ENCODE data around the gene DOCK8. TPM values are rescaled to one million over a fixed set of nuclear protein-coding genes. Genes with fewer than 3 reads are reported as not detected.

The DOCK8 gene
- total RNA-seq, 1 experiment from 2014 or later, result 1.4 TPM

DNA sequence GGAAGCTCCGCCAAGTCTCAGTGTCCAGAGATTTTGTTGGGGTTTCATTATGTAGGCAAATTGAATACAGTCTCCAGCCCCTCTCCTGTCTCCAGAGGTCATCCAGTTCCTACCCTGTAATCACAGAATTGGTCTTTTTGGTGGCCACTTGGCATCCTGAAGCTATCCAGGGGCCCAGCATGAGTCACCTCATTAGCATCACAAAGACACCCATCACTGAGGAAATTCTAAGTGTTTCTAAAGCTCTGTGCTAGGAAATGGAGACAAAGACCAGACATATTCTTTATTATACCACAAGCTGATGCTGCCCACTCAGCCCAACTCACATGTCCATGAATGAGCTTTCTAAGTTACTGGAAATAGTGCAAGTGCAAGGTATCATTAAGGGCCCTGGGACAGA lies 229.9 kb downstream of the DOCK8 start:
- Mint-ChIP-seq H3K9me3 (peaks cover 5 to 6% of the 10 kb centered on the region in 2 experiments; a peak in 3 of 5 replicates), H3K27ac (no peak overlapping the region), H3K4me3 (no peak overlapping the region), H3K36me3 (ENCODE audit: insufficient read depth in 1 of 3, low read depth in 3 of 3) (peaks cover 0 to 13% (median 6%) of the 10 kb centered on the region in 3 experiments; a peak in 3 of 7 replicates), H3K4me1 (peaks cover 6 to 17% of the 10 kb centered on the region in 2 experiments), H3K27me3 (ENCODE audit: low read depth) (no peaks in the 10 kb centered on the region; the same call in 1 of the 2 replicates)
- Histone ChIP-seq H3K9ac (ENCODE audit: extremely low read depth, insufficient read length, low read length) (no peak overlapping the region), H2BK5ac (ENCODE audit: insufficient read length, low read length) (no peak overlapping the region), H2BK20ac (ENCODE audit: low read depth, low read length, poor library complexity, severe bottlenecking) (no peak overlapping the region), H2BK120ac (ENCODE audit: low read depth, low read length, poor library complexity, severe bottlenecking) (no peak overlapping the region), H4K91ac (ENCODE audit: insufficient read length, low read depth, low read length) (no peak overlapping the region), H3K4ac (ENCODE audit: low read depth, low read length) (no peak overlapping the region), H3K79me1 (ENCODE audit: insufficient read depth, low read depth, low read length, poor library complexity, severe bottlenecking) (no peaks in the 10 kb centered on the region), H3K4me1 (ENCODE audit: insufficient read depth, low read length) (no peaks in the 10 kb centered on the region; the same call in 1 of the 2 replicates), H3K9me3 (ENCODE audit: control insufficient read depth, low read depth, low read length) (no peaks in the 10 kb centered on the region), H4K20me1 (ENCODE audit: control insufficient read depth, insufficient read depth, insufficient read length) (no peaks in the 10 kb centered on the region), H2AK5ac (ENCODE audit: insufficient read length, low read length) (no peak overlapping the region), H3K79me2 (ENCODE audit: insufficient read depth, low read length) (no peaks in the 10 kb centered on the region), H2BK15ac (ENCODE audit: low read depth, low read length) (no peak overlapping the region), H2BK12ac (ENCODE audit: insufficient read length, low read depth, low read length) (no peak overlapping the region), H3K18ac (ENCODE audit: insufficient read length, low read depth, low read length) (no peak overlapping the region), H4K8ac (replicated peaks; ENCODE audit: insufficient read length, low read depth, low read length) (no peak overlapping the region), H4K5ac (ENCODE audit: insufficient read length, low read depth, low read length) (no peak overlapping the region), H3K56ac (ENCODE audit: insufficient read length, low read depth, low read length) (no peak overlapping the region), H3K14ac (ENCODE audit: insufficient read depth, low read length) (no peak overlapping the region), H3K27ac (ENCODE audit: insufficient read length, low read depth, low read length) (no peak overlapping the region), H3K23ac (ENCODE audit: insufficient read length, low read depth, low read length) (no peak overlapping the region), H3K23me2 (ENCODE audit: insufficient read length, low read depth, low read length, poor library complexity, severe bottlenecking) (no peaks in the 10 kb centered on the region), H2AFZ (ENCODE audit: low read length) (no peak overlapping the region), H3K27me3 (ENCODE audit: insufficient read depth, low read length) (no peaks in the 10 kb centered on the region), H3K4me2 (ENCODE audit: insufficient read depth, insufficient read length, low read length) (no peak overlapping the region), H3T11ph (ENCODE audit: low read length) (no peak overlapping the region)
- TF ChIP-seq, protein P1, sequence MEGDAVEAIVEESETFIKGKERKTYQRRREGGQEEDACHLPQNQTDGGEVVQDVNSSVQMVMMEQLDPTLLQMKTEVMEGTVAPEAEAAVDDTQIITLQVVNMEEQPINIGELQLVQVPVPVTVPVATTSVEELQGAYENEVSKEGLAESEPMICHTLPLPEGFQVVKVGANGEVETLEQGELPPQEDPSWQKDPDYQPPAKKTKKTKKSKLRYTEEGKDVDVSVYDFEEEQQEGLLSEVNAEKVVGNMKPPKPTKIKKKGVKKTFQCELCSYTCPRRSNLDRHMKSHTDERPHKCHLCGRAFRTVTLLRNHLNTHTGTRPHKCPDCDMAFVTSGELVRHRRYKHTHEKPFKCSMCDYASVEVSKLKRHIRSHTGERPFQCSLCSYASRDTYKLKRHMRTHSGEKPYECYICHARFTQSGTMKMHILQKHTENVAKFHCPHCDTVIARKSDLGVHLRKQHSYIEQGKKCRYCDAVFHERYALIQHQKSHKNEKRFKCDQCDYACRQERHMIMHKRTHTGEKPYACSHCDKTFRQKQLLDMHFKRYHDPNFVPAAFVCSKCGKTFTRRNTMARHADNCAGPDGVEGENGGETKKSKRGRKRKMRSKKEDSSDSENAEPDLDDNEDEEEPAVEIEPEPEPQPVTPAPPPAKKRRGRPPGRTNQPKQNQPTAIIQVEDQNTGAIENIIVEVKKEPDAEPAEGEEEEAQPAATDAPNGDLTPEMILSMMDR (conservative IDR thresholded peaks at IDR 0.05), result no peak
- peak; percentile 63 for DNase-seq
- WGBS (ENCODE audit: extremely low coverage, insufficient read length, low lambda C conversion rate), result no CpG with 5 or more reads among the region's 1 CpG
